Measurements from ENCODE around the gene LRRC45.

DNA sequence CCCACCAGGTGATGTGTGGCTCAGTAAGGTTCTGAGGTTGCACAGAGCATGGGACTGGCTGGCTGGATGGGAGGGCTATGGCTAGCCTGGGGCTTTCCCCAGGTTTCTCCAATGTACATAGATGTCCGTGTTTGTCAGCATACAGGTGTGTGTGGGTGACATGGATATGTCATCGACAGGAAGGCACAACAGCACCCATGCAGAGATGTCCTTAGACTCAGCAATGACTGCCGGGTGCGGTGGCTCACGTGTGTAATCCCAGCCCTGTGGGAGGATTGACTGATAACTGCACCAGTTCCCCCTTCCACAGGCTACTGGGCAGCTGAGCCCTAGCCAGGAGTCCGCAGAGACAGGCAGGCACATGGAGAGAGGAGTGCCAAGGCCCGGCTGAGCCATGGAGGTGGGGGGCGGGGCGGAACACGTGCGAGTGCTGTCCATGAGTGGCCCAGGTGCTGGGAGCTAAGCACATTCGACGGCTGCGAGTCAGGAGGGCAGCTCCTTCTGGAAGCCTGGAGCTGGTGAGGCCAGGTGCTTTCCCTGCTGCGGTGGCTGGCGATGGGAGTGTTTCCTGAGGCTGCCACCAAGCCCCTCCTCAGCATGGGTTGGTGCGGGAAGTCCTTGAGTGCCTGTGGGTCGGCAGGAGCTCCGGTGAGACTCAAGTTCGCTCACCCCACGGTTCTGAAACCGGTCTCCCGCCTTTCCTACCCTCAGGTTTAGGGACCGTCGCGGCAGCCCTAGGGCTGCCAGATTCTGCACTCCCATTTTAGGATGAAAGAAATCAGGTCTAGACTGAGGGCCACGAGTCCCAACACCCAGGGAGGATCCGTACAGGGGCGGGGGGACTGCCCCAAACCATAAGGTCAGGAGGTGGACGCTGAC, 46.5 kb upstream of the LRRC45 start:
- TF ChIP-seq CTCF (IDR thresholded peaks at IDR 0.05) (no peak), POLR2A (IDR thresholded peaks at IDR 0.05) (no peak), EP300 (IDR thresholded peaks at IDR 0.05) (no peak)
